ENCODE measurements around the gene VGLL4.

DNA sequence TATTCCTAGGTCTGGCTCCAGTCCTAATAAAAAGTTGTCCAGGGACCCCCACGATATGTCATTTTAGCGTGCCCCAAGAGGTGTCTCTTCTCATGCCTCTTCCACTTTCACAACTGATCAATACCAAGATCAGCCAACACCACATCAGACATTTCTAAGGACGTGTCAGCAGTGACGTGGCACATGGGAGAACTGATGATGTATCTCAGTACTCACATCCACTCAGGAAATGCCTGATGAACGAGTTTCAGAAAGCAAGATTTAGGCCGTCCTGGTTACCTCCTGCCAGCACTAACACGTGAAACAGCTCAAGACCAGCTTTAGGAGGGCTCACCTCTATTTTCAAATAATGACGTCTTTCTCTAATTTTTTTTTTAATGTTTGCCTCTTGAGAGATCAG, 19.6 kb downstream of the VGLL4 start:
- TF ChIP-seq, protein P1, sequence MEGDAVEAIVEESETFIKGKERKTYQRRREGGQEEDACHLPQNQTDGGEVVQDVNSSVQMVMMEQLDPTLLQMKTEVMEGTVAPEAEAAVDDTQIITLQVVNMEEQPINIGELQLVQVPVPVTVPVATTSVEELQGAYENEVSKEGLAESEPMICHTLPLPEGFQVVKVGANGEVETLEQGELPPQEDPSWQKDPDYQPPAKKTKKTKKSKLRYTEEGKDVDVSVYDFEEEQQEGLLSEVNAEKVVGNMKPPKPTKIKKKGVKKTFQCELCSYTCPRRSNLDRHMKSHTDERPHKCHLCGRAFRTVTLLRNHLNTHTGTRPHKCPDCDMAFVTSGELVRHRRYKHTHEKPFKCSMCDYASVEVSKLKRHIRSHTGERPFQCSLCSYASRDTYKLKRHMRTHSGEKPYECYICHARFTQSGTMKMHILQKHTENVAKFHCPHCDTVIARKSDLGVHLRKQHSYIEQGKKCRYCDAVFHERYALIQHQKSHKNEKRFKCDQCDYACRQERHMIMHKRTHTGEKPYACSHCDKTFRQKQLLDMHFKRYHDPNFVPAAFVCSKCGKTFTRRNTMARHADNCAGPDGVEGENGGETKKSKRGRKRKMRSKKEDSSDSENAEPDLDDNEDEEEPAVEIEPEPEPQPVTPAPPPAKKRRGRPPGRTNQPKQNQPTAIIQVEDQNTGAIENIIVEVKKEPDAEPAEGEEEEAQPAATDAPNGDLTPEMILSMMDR (conservative IDR thresholded peaks at IDR 0.05; ENCODE audit: low read length), result no peak
- no peak for TF ChIP-seq EZH2phosphoT487 (IDR thresholded peaks at IDR 0.05; ENCODE audit: borderline replicate concordance, low read depth, low read length)

All from OCI-LY7 (cell line).